ENCODE results near the gene VPS16. TPM values are rescaled to one million over a fixed set of nuclear protein-coding genes. Genes with fewer than 3 reads are reported as not detected.

Gene VPS16
- total RNA-seq, 2 donors from 2014 or later: 35.7 to 40.5 TPM

- no peaks in the 10 kb centered on the region for H3K9me3 ChIP-seq
- H3K9ac ChIP-seq (ENCODE audit: low read depth in 2 of 2, low read length in 2 of 2): no peak overlapping the region
- H3K36me3 ChIP-seq: no peaks in the 10 kb centered on the region
- no peak for TF ChIP-seq CTCF (IDR thresholded peaks at IDR 0.05)
- no peaks in the 10 kb centered on the region for H3K4me1 ChIP-seq
- DNase-seq: no peak
- no peak overlapping the region for H3K27ac ChIP-seq
- intact Hi-C loops (cut with DNase I): no loop called here
- H3K27me3 ChIP-seq: no peaks in the 10 kb centered on the region
- H3K4me3 ChIP-seq: no peak overlapping the region
Measured at GRCh38 chr20:2879146-2879545, 38.6 kb downstream of the VPS16 start.

- H3K9me3 ChIP-seq: no peaks in the 10 kb centered on the region
- no peaks in the 10 kb centered on the region for H3K36me3 ChIP-seq
- TF ChIP-seq CTCF (IDR thresholded peaks at IDR 0.05): no peak
- H3K4me1 ChIP-seq: no peaks in the 10 kb centered on the region
- no peak overlapping the region for H3K4me3 ChIP-seq
- no peak overlapping the region for H3K27ac ChIP-seq
- no peak for DNase-seq
- H3K27me3 ChIP-seq: no peaks in the 10 kb centered on the region
- intact Hi-C loops (cut with DNase I): no loop called here
- H3K9ac ChIP-seq (ENCODE audit: low read depth in 2 of 2, low read length in 2 of 2): no peak overlapping the region
Measured at GRCh38 chr20:2880650-2881049, 40.1 kb downstream of the VPS16 start.

DNA sequence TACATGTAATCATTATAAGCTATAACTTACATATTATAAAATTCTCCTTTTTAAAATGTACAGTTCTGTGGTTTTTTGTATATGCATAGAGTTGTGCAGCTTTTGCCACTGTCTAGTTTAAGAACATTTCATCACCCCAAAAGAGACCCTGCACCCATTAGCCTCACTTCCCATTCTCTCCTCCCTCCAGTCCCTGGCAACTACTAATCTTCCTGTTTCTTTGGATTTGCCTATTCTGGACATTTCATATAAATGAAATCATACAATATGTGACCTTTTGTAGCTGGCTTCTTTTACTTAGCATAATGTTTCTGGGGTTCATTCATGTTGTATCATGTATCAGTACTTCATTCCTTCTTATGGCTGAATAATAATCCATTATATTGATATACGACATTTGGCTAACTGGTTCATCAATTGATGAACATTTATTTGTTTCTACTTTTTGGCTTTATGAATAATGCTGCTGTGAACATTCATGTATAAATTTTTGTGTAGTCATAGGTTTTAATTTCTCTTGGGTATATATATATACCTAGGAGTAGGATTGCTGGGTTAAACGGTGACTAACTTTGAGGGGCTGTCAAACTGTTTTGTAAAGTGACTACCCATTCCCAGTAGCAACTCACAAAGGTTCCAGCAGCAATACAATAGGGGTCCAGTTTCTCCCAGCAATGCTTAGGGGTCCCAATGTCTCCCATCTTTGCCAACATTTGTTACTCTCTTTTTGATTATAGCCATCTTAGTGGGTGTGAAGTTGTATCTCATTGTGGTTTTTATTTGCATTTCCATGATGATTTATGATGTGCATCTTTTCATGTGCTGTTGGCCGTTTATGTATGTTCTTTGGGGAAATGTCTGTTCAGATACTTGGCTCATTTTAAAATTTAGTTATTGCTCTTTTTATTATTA, 43.4 kb downstream of the VPS16 start:
- no peak for TF ChIP-seq CTCF (IDR thresholded peaks at IDR 0.05)
- no peaks in the 10 kb centered on the region for H3K27me3 ChIP-seq
- no peaks in the 10 kb centered on the region for H3K9me3 ChIP-seq
- no peak overlapping the region for H3K9ac ChIP-seq (ENCODE audit: low read depth in 2 of 2, low read length in 2 of 2)
- H3K36me3 ChIP-seq: no peaks in the 10 kb centered on the region
- no peak for DNase-seq
- no peak overlapping the region for H3K27ac ChIP-seq
- H3K4me1 ChIP-seq: no peaks in the 10 kb centered on the region
- no peak overlapping the region for H3K4me3 ChIP-seq
- intact Hi-C loops (cut with DNase I): no loop called here

- Histone ChIP-seq H3K27ac (no peak overlapping the region), H3K4me1 (no peaks in the 10 kb centered on the region), H3K9me3 (no peaks in the 10 kb centered on the region), H3K36me3 (no peaks in the 10 kb centered on the region), H3K4me3 (no peak overlapping the region), H3K9ac (ENCODE audit: low read depth in 2 of 2, low read length in 2 of 2) (no peak overlapping the region), H3K27me3 (no peaks in the 10 kb centered on the region)
- TF ChIP-seq CTCF (IDR thresholded peaks at IDR 0.05): no peak
- intact Hi-C loops (cut with DNase I): no loop called here
- DNase-seq: no peak
Measured at GRCh38 chr20:2887715-2888114, 47.2 kb downstream of the VPS16 start.

DNA sequence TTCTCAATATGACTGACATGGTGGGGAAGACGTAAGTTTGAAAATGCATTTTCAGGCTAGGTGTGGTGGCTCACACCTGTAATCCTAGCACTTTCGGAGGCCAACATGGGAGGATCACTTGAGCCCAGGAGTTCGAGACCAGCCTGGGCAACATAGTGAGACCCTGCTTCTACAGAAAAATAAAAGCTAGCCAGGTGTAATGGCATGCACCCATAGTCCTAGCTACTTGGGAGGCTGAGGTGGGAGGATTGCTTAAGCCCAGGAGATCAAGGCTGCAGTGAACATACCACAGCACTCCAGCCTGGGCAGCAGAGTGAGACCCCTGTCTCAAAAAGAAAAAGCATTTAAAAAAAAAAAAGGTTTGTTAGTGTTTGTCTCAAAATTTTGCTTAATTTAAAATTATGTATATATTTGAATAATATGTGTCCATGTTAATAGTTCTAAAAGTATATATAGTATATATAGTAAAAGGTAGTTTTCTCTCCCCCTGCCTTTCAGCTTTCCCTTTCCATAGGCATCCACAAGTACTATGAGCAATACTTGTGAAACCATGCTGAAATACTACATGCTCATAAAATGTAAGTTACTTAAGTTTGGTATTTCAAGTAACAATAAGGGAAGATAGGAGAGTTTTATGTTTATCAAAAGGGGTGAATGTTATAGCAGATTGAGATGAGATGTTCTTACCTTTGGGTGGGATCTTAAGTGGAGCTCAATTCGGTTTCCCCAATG, 47.8 kb downstream of the VPS16 start:
- Histone ChIP-seq H3K27me3 (no peaks in the 10 kb centered on the region), H3K9me3 (no peaks in the 10 kb centered on the region), H3K27ac (no peak overlapping the region), H3K4me1 (no peaks in the 10 kb centered on the region), H3K36me3 (no peaks in the 10 kb centered on the region), H3K4me3 (no peak overlapping the region), H3K9ac (ENCODE audit: low read depth in 2 of 2, low read length in 2 of 2) (no peak overlapping the region)
- intact Hi-C loops (cut with DNase I): no loop called here
- DNase-seq: no peak
- TF ChIP-seq CTCF (IDR thresholded peaks at IDR 0.05): no peak

All from colonic mucosa (tissue), 4 donors.